ENCODE results near the gene CDKAL1.
"Not testable (repeated sequence)": the region's sequence is repeated elsewhere in the genome, so short reads cannot be mapped to it uniquely, and the experiment has no call there.

CDKAL1 gene

DNA sequence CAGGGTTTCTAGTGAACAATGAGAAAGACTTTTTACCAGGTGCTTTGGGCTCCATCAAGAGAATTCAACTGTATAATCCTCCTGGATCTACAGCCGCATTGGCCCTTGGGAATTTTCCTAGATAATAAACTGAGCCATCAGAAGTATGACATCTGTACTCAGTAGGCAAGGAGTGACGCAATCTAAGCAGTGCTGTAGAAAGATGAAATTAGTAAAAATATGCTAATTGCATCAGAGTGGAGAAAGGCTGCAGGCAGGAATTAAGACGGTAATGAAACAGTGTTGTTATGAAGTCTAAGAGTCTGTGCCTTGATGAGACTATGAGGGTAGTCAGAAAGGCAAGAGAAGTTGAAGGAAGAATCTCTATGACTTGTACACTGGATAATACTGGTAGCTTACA is 551.4 kb downstream of the CDKAL1 start:
- no peak for DNase-seq

DNA sequence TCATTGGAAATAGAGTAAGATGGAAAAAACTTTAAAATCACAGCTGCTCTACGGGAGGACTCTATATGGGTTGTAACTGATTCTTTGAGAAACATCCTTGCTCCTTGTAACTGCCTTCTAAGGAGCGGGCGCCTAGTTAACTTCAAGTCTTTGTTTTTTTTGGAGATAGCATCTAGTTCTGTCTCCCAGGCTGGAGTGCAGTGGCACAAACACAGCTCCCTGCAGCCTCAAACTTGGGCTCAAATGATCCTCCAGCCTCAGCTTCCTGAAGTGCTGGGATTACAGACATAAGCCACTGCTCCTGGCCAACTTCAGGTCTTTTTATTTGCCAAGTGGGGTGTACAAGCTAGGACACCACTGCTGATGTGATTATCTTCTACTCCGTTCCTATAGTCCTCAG is 552.9 kb downstream of the CDKAL1 start:
- DNase-seq: no peak

DNA sequence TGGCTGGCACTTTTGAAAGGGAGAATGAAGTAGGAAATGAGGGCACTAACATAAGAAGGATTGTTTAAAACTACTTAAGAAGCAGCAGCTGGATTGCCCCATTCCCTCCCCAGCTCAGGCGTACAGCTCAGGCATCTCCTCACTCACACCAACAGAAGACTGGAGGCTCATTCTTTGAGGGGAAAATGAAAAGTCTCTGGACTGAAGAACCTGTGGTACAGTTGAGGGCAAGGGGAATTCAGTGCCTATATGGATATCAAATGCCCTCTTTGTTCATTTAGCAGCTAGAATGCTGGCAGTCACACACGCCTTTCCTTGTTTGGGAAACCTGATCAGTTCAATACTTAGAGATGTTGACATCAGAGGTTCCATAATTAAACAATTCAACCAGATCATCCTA is 557.2 kb downstream of the CDKAL1 start:
- no peak for DNase-seq

DNA sequence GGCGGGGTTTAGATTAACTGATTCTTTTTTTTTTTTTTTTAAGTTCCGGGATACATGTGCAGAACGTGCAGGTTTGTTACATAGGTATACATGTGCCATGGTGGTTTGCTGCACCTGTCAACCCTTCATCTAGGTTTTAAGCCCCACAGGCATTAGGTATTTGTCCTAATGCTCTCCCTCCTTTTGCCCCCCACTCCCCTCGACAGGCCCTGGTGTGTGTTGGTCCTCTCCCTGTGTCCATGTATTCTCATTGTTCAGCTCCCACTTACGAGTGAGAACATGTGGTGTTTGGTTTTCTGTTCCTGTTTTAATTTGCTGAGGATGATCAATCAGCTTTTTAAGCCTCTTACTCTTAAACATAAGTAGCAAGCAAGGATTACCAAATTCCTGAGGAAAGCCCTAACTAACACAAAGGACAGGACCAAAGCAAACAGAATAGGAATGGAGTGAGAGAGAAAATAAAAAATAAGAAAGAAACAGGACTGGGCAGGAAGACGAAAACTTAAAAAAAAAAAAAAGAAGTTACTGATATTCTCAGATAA is 558.0 kb downstream of the CDKAL1 start:
- not testable (repeated sequence) for DNase-seq

DNA sequence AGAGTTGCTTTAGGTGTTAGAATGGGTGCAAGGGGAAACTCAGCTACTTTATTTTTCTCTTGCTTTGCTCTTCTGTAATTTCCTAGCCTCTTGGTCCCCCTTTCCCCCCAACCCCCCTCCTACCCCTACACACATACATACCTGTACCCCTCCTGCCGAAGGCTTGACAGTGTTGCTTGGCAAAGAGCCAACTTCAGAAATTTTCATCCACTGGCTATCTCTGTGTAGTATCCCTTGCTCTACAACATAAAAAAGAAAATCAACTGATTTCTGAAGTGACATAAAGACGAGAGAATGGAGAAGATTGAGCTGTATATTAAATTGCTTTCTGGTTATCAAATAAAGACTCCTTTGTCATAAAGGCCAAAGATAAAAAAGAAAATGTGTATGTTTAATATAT is 561.2 kb downstream of the CDKAL1 start:
- no peak for DNase-seq

DNA sequence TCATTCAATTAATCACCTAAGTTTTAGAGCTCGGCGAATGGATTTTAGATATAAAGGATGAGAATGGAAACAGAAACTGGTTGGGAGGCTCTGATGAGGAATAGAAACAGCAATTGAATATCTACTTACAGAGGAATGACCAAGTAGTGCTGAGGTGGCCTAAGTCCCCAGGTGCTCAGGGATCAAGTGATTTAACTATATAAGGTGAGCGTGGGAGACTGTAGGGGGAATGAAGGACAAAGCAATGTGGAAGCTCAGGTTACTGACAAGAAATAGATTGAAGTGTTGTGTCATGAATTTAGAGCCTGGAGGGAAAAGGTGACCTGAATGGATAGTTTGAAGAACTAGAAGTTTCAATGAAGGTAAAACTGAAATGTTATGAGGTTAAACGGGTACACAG is 563.9 kb downstream of the CDKAL1 start:
- DNase-seq: no peak

DNA sequence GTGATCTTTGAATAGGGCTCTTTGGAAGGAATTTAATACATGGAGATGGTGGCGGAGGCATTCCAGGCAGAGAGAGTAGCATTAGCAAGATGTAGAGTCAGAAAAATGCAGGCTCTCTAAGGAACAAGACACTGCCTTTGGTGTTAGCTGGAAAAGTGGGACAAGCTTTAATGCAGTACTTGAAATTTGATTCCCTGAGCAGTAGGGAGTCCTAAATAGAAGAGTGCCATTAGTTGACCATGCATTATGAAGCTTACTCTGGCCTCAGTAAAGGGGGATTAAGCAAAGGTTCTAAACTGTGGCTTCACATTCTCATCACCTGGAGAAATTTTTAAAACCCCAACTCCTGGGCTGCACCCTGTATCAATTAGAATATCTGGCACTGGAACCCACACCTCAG is 564.5 kb downstream of the CDKAL1 start:
- DNase-seq: no peak

DNA sequence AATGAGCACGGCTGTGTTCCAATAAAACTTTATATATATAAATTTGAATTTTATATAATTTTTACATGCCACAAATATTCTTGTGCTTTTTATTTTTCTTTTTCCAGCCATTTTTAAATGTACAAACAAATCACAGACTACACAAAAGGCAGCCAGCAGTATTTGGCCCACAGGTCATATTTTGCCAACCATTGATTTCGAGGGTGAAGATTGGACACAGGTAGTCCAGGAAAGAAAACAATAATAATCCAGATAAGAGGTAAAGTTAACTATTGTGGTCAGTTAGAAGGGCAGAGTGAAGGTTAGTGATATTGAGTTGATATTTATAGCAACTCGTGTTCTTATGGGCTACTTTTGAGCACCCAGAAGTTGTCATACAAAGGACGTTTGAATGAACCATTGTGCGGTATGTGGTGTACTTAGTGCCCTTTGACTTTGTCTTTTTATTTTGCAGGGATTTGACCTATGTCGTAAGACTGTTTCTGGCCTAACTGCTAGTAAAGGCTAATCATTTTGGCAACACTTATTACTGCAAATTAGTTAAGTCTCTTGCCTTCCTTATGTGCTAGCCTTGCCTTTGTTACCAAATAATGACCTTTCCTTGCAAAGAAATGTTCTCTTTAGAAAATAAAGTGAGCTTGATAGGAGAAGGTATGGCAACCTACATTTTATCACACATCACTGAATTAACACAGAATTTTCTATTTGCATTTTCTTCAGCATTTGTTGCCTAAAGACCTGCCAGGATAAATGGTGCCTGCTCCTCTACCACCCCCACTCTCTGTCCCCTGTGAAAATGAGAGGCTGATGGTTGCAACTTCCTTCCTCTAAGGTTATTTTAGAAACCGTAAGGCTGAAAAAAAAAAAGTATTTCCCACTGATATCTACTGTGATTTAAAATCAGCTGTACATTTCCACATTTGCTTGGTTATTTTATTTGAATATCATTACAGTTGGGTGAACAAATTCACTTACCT is 565.4 kb downstream of the CDKAL1 start:
- no peak for DNase-seq

DNA sequence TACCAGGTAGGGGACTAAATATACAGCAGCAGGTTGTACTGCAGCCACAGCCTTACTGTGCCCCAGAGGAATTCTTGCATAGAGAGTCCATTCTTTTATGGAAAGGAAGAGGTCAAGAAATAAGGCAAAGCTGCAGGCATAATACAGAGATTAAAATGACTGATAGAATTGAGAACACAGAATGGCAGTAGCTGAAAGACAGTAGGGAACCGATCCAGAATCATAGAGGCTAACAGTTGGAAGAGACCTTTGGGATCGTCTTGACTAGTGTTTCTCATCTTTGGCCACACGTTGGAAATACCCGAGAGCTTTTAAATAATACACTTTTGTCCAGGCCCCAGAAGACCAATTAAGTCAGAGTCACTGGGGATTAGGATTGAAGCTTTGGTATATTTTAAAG is 566.7 kb downstream of the CDKAL1 start:
- DNase-seq: no peak

DNA sequence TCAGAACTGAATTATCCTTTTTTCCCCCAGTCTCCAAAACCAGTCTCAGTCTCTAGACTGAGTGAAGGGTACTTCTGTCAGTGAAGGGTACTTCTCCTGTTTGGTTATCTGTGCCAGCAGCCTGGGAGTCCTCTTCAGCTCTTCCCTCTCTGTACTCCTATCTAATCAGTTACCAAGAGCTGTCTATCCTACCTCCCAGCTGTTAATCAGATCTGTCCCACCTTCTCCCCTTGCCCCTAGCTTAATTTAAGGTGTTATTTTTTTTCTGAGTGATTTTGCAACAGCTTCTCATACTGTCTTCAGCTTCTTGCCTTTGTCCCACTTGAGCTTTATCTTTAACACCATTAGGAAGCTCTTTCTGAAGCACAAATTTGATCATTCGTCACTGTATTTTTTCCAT is 567.4 kb downstream of the CDKAL1 start:
- DNase-seq: no peak

DNA sequence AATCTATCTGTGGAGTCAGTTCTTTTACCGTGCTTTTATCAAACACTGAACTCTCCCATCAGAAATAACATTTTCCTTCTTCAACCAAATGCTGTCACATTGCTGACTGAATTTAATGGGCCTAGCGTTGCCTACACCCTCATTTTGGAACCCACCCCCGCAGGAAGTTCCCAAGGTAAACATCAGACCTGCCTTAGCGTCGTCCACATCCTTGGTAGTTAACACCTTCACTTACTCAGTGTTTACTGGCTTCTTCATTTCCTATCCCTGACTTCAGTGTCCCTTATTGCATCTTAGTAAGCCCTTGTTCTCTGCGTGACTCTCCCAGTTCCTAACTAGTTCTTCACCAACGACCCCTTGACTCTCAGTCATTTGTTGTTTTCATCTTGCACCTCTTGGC is 567.9 kb downstream of the CDKAL1 start:
- no peak for DNase-seq

DNA sequence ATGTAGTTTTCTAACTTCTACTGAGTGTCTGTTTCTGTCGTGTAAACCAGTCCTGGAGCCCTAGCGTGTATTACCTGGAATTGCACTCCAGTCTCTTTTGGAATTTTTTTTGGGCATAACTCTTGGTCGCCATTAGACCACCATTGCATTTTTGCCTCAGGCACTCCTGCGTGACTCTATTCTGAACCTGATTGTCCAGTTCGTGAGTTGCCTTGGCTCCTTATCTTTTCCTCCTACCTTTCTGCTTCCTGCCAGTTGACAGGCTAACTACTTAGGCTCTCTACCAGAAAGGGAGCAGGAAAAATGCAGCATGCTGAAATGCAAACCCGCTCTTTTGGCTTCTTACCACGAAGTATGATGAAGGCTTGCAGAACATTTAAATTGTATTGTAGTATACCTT is 568.4 kb downstream of the CDKAL1 start:
- no peak for DNase-seq

DNA sequence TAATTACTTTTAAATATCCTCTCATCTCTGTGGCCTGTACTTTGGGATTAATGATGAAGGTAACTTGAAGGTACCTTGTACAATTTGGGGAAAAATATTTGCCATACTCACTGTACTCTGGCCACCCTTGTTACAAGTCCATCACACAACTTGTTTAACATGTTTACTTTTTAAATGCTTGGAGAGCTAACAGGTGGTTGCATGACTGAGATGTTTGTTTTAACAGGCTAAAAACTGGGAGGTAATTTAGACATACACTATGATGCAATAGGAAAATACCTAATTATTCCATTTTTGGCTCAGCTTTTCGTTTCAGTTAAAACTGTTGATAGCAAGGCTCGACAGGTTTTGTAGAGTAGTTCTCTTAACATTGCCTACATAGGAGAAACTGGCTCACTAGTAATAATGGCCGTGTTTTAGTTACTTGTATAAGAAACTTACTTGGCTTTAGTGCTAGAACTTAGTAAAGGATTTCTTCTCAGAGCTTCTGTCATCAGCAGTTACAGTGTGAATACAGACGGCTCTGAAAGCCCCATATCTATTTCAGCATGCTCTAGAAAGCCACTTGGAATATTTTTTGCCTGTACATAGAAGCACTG is 569.5 kb downstream of the CDKAL1 start:
- no peak for DNase-seq

DNA sequence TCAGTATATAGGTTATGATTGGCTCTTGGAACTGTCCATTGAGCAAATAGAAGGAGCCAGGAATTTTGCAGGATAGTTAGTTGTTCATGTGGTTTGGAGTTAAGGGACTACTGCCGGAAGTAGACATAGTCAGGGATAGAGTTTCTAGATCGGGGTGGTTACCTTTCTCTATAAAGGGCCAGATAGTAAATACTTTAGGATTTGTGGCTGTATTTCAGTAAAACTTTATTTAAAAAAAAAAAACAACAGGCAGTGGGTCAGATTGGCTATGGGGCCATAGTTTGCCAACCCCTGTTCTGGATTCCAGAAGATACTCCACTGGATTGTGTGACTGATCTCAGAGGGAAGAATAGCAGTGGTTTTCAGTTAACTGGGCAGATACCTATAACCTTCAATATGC is 570.0 kb downstream of the CDKAL1 start:
- DNase-seq: no peak

DNA sequence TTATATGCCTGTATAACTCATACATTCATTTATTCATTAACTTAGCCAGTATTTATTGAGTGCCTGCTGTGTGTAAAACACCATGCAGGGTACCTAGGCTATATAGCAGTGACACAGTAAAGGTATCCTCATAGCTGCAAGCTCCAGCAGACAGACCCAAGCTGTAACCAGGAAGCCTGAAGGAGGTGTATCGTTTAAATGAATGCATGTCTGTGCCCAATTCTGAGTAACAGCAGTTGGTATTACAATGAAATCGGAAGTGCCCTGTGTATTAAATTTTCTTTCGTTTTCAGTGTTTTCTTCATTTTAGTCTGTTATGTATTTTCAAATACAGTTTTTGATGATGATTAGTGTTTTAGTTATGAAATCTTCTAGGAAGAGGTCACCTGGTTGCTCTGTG is 573.5 kb downstream of the CDKAL1 start:
- DNase-seq: no peak

DNA sequence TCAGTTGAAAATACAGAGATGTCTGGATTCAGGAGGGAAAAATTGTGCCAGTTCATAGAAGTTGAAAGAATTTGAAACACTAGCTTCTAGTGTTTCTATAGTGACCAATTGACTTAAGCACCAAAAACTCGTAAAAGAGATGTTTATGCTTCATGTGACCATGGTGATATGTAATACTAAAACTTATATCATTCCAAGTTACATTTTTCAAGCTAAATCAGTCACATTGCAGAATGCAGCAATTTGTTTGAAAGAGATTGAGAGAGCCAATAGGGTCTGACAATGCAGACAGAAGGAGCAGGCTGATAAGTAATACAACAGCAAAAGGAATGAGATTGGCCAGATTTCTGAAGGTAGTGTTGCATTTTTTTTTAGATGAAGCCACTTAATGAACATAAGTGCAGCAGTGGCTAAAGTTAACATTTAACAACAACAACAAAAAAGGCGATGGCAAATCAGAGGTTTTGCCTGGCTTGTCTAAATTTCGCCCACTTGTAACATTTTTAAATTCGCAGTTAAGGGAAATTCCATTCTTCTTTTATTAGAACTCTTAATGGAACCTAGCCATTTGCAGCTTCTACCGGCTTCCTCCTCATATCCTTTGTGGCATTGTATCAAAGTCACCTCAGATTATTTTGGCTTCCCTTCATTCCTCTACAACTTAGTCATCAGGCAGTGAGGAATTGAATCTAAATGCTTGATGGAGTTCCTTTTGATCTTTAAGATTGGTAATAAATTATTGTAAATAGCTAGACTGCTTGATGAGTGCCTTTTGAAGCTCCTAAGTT is 575.3 kb downstream of the CDKAL1 start:
- DNase-seq: no peak

DNA sequence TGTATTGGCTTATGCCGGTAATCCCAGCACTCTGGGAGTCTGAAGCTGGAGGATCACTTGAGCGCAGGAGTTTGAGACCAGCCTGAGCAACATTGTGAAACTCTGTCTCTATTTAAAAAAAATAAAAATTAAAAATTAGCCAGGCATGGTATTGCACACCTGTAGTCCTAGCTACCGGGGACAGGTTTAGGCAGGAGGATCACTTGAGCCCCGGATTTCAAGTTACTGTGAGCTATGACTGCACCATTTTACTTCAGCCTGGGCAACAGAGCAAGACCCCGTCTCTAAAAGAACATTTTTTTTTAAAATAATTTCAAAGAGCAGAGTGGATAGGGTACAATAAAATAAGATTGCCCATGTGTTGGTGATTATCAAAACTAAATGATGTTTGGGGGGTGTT is 576.4 kb downstream of the CDKAL1 start:
- no peak for DNase-seq

DNA sequence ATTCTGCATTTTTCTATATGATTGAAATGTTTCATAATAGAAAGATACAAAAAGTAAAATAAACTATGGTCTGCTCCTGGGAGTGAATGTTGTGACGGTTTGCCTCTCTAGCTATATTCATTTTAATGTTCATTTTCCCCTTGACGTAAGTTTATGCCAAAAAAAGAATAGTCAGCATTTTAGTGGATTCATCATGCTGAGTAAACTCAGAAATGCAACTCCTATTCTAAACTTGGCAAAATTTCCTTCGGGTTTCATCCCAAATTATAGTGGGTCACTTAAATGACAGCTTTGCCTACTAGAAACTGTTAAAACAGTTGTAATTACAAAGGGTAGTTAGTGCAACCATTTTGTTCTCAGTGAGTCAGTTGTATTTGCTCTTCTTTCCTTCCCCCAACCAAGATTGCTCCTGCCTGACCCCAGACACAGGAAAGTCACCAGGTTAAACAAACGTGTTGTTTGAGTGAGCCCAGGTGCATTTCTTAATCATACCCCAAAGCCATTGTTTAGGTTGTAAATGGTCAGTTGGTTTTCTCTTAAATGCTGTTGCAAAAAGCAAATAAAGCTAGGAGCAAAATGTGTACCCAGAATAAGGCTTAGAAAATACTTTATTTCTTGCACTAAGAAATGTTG is 577.0 kb downstream of the CDKAL1 start:
- no peak for DNase-seq

DNA sequence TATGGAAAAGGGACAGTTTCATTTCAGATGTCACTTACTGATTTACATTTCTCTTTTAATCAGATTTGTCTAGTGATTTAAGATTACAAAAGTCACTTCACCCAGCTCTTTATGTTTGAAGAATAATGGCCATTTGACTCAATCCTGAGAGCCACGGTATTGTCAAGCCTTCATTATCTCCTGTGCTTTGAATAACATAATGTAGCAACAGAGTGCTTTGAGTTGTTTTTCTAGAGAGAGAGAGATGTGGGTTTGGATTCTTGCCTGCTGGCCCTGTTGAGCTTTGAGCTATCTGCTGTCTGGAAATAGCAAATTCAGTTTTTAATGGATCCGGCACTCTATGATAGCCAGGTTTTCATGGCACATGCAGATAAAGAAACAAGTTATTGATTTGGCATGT is 580.9 kb downstream of the CDKAL1 start:
- no peak for DNase-seq

DNA sequence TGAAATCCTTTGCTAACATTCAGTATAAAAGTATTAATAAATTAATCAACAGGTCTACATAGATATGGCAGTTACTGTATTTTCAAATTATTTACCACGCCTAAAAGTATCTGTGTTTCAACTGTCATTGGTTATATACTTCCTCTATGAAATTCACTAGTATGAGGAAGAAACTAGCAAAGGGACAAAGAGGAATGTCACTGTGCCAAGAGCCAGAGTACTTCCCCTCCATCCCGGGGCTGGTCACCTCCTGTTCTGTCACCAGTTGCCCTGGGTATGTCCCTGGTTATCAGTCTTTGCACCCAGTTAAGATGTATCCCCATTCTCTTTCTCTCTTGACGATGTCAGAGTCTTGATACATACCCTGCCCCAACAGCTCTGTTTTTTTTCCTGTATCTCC is 582.5 kb downstream of the CDKAL1 start:
- DNase-seq: no peak

DNA sequence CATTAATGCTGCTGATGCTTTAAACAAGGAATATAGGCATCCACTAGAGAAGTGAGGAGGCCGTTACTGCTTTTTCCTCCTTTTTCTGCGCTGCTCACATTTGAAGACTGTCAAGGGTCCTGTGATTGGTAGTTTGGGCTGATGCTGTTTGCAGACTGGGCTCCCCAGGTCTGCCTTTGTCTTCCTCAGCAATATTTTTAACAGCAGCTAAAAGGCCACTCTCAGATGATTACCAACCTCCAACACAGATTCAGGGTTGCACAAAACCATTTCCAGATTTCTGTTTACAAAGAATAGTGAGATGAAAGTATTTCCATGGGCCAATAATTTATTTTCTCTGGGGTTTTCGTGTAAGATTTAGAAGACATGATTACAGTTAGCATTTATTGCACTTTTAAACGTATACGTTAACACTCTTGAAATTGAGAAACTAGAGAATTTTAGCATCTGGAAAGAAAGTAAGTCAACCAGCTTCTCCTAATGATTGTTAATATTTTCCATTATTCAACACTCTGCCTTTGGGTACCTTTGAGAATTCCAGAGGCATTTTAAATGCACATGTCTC is 584.0 kb downstream of the CDKAL1 start:
- DNase-seq: no peak

DNA sequence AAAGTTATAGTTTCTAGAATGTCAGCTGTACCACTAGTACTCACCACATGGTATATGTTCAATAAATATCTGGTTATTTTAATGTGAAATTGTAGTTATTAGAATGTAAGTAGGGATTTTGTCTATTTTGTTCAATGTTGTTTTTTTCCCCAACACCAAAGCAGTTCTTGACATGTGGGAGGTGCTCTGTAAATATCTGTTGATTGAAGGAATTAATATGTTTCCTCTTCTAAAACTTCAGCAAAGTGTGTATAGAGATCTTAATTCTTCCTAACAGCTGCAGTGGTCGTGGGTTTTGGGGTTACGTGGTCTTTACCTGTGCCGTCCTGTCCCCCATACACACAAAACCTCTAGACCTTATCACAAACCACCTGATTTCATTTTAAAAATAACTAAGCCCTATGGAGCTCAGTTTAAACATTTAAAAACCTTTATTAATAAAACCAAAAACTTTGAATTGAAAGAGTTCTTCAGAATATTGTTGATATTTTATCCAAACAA is 587.4 kb downstream of the CDKAL1 start:
- no peak for DNase-seq
